GM23338 (cell line): Measurements from ENCODE around the gene NID2. TPM values are rescaled to one million over a fixed set of nuclear protein-coding genes. Genes with fewer than 3 reads are reported as not detected.

ENCODE experiments used
- ATAC-seq: fragments of 200-7000 bp; cut with Tn5 transposase; 3 replicates; pipeline ENCODE4 v1.9.1; 2020
- DNase-seq: peaks from one replicate; pipeline ENCODE4 v3.0.0-alpha.2; 2015; ENCODE audit warnings: low spot score
- H2AFZ ChIP-seq: fragments of 200-600 bp; sonication (generic); 2 replicates; pipeline ENCODE4 v1.8.0; 2016; ENCODE audit warnings: antibody characterized with exemption, mild to moderate bottlenecking, moderate library complexity
- H3F3A ChIP-seq: fragments of 200-600 bp; sonication (generic); replicated peaks from 2 replicates; pipeline ENCODE4 v1.8.0; 2017; ENCODE audit warnings: antibody characterized with exemption, mixed run types, low read depth
- H3K27ac ChIP-seq: fragments of 200-600 bp; sonication (generic); 2 replicates; pipeline ENCODE4 v1.6.1; 2016; ENCODE audit warnings: low read depth
- H3K27me3 ChIP-seq: fragments of 200-600 bp; sonication (generic); 2 replicates; pipeline ENCODE4 v1.8.0; 2016; ENCODE audit warnings: mild to moderate bottlenecking, mixed run types, moderate library complexity; ENCODE audit not compliant: insufficient read depth
- H3K36me3 ChIP-seq: fragments of 200-600 bp; sonication (generic); 2 replicates; pipeline ENCODE4 v1.8.0; 2016; ENCODE audit warnings: mild to moderate bottlenecking; ENCODE audit not compliant: insufficient read depth
- H3K4me1 ChIP-seq: fragments of 200-600 bp; sonication (generic); 2 replicates; pipeline ENCODE4 v1.8.0; 2016; ENCODE audit warnings: mild to moderate bottlenecking, moderate library complexity; ENCODE audit not compliant: insufficient read depth
- H3K4me2 ChIP-seq: fragments of 200-600 bp; sonication (generic); 2 replicates; pipeline ENCODE4 v1.7.1; 2017; ENCODE audit warnings: mixed run types
- H3K4me3 ChIP-seq: fragments of 200-600 bp; sonication (generic); 2 replicates; pipeline ENCODE4 v1.6.1; 2016; ENCODE audit warnings: mixed run types
- H3K79me2 ChIP-seq: fragments of 200-600 bp; sonication (generic); replicated peaks from 2 replicates; pipeline ENCODE4 v1.8.0; 2017; ENCODE audit warnings: mild to moderate bottlenecking; ENCODE audit not compliant: insufficient read depth
- H3K9me2 ChIP-seq: fragments of 200-600 bp; sonication (generic); 2 replicates; pipeline ENCODE4 v1.8.0; 2017; ENCODE audit not compliant: insufficient read depth
- H4K20me1 ChIP-seq: fragments of 200-600 bp; sonication (generic); replicated peaks from 2 replicates; pipeline ENCODE4 v1.8.0; 2017; ENCODE audit warnings: mild to moderate bottlenecking; ENCODE audit not compliant: insufficient read depth
- H3K27ac Mint-ChIP-seq: 2 replicates; pipeline ENCODE4 v1.8.0; 2020; ENCODE audit warnings: inconsistent platforms, mild to moderate bottlenecking, moderate library complexity, mixed read lengths
- H3K27me3 Mint-ChIP-seq: 3 replicates; pipeline ENCODE4 v1.8.0; 2022; ENCODE audit warnings: low read depth, mild to moderate bottlenecking, moderate library complexity, mixed read lengths, inconsistent platforms; ENCODE audit not compliant: insufficient read depth, poor library complexity
- H3K36me3 Mint-ChIP-seq: 3 replicates; pipeline ENCODE4 v1.8.0; 2021; ENCODE audit warnings: low read depth, mild to moderate bottlenecking, inconsistent platforms, moderate library complexity, mixed read lengths
- H3K4me1 Mint-ChIP-seq: 3 replicates; pipeline ENCODE4 v1.8.0; 2020; ENCODE audit warnings: mild to moderate bottlenecking, inconsistent platforms, mixed read lengths
- H3K4me3 Mint-ChIP-seq: 3 replicates; pipeline ENCODE4 v1.8.0; 2021; ENCODE audit warnings: moderate library complexity, mild to moderate bottlenecking, inconsistent platforms, mixed read lengths
- H3K9me3 Mint-ChIP-seq: 3 replicates; pipeline ENCODE4 v1.8.0; 2020; ENCODE audit warnings: moderate library complexity, mild to moderate bottlenecking, inconsistent platforms, mixed read lengths
- CREB1 ChIP-seq: fragments of 250-450 bp; sonication (Bioruptor Pico); IDR thresholded peaks from 2 replicates; pipeline ENCODE4 v1.5.0; 2020; ENCODE audit warnings: low read depth, mild to moderate bottlenecking, moderate library complexity
- CTCF ChIP-seq, 2 experiments: fragments of 200-600 bp in 1 of 2; sonication (generic) in 1 of 2; conservative IDR thresholded peaks; 2 replicates each; pipeline versions ENCODE4 v1.5.1 to v1.6.1; 2016 to 2017; ENCODE audit warnings: antibody characterized with exemption in 2 of 2, low read depth in 2 of 2, mild to moderate bottlenecking in 2 of 2, moderate library complexity in 1 of 2
- ETS1 ChIP-seq: IDR thresholded peaks from 2 replicates; pipeline ENCODE4 v1.6.1; 2016; ENCODE audit warnings: antibody characterized with exemption
- EZH2phosphoT487 ChIP-seq: fragments of 200-600 bp; sonication (generic); IDR thresholded peaks from one replicate; pipeline ENCODE4 v1.8.1; 2018; ENCODE audit warnings: antibody characterized with exemption; ENCODE audit not compliant: unreplicated experiment
- JUNB ChIP-seq: IDR thresholded peaks from one replicate; pipeline ENCODE4 v1.6.1; 2016; ENCODE audit warnings: antibody characterized with exemption; ENCODE audit not compliant: unreplicated experiment
- NANOG ChIP-seq: IDR thresholded peaks from 2 replicates; pipeline ENCODE4 v1.6.1; 2016; ENCODE audit warnings: antibody characterized with exemption, borderline replicate concordance
- POLR2AphosphoS5 ChIP-seq: IDR thresholded peaks from 2 replicates; pipeline ENCODE4 v1.6.1; 2016; ENCODE audit warnings: antibody characterized with exemption, low read depth
- ZNF114 ChIP-seq: fragments of 250-450 bp; sonication (Bioruptor Pico); IDR thresholded peaks from 2 replicates; pipeline ENCODE4 v1.5.0; 2020; ENCODE audit warnings: mild to moderate bottlenecking, moderate library complexity
- ZNF462 ChIP-seq: fragments of 250-450 bp; sonication (Bioruptor Pico); IDR thresholded peaks from 2 replicates; pipeline ENCODE4 v1.5.0; 2020; ENCODE audit warnings: mild to moderate bottlenecking, moderate library complexity
- polyA plus RNA-seq: library from polyadenylated mRNA; unstranded; fragments of >200 nt; fragmentation: Nextera tagmentation; extraction: Ambion mirVana; gene quantifications from 2 replicates; pipeline ENCODE4 v1.2.1, GENCODE V29; 2016
- total RNA-seq: library from RNA; depleted of rRNA; stranded (reverse); fragments of >200 nt; shearing (Covaris generic); gene quantifications from 2 replicates; pipeline ENCODE4 v1.2.3, GENCODE V29; 2014
- TF ChIP-seq, protein P1 (sequence below): IDR thresholded peaks from one replicate; pipeline ENCODE4 v1.6.1; 2018; ENCODE audit warnings: antibody characterized with exemption; ENCODE audit not compliant: unreplicated experiment

NID2 gene
- total and polyA plus RNA-seq, 2 experiments from 2014 or later: 4.3 to 10.4 TPM

- ATAC-seq: no peak
- Histone ChIP-seq H4K20me1 (no peaks in the 10 kb centered on the region), H3K4me3 (no peak overlapping the region), H2AFZ (no peak overlapping the region), H3K27ac (no peak overlapping the region), H3K36me3 (no peaks in the 10 kb centered on the region), H3K79me2 (no peaks in the 10 kb centered on the region), H3K4me1 (peaks cover 13% of the 10 kb centered on the region), H3F3A (peaks cover 6% of the 10 kb centered on the region; the same call in 1 of the 2 replicates), H3K4me2 (no peak overlapping the region), H3K9me2 (no peaks in the 10 kb centered on the region), H3K27me3 (peaks cover 37% of the 10 kb centered on the region)
- no peak overlapping the region for H3K27ac Mint-ChIP-seq
- H3K4me3 Mint-ChIP-seq: no peak overlapping the region
- H3K36me3 Mint-ChIP-seq: no peaks in the 10 kb centered on the region
- DNase-seq: no peak
- peaks cover 36% of the 10 kb centered on the region for H3K27me3 Mint-ChIP-seq
- H3K9me3 Mint-ChIP-seq: no peaks in the 10 kb centered on the region
- H3K4me1 Mint-ChIP-seq: peaks cover 22% of the 10 kb centered on the region
- TF ChIP-seq JUNB (no peak), ZNF114 (CRISPR knock-in tag) (no peak), EZH2phosphoT487 (no peak), POLR2AphosphoS5 (no peak), CTCF (conservative IDR thresholded peaks at IDR 0.05; ENCODE audit: low read depth in 2 of 2) (no peak), CREB1 (no peak), NANOG (no peak), ETS1 (no peak), ZNF462 (no peak)
- TF ChIP-seq, protein P1, sequence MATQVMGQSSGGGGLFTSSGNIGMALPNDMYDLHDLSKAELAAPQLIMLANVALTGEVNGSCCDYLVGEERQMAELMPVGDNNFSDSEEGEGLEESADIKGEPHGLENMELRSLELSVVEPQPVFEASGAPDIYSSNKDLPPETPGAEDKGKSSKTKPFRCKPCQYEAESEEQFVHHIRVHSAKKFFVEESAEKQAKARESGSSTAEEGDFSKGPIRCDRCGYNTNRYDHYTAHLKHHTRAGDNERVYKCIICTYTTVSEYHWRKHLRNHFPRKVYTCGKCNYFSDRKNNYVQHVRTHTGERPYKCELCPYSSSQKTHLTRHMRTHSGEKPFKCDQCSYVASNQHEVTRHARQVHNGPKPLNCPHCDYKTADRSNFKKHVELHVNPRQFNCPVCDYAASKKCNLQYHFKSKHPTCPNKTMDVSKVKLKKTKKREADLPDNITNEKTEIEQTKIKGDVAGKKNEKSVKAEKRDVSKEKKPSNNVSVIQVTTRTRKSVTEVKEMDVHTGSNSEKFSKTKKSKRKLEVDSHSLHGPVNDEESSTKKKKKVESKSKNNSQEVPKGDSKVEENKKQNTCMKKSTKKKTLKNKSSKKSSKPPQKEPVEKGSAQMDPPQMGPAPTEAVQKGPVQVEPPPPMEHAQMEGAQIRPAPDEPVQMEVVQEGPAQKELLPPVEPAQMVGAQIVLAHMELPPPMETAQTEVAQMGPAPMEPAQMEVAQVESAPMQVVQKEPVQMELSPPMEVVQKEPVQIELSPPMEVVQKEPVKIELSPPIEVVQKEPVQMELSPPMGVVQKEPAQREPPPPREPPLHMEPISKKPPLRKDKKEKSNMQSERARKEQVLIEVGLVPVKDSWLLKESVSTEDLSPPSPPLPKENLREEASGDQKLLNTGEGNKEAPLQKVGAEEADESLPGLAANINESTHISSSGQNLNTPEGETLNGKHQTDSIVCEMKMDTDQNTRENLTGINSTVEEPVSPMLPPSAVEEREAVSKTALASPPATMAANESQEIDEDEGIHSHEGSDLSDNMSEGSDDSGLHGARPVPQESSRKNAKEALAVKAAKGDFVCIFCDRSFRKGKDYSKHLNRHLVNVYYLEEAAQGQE: no peak
These were observed 3.5 kb upstream of the NID2 start for GRCh38 chr14:52072266-52072780.
